HG03060 (cell line): ENCODE results near the gene SLC25A44.
"Not testable (repeated sequence)": the region's sequence is repeated elsewhere in the genome, so short reads cannot be mapped to it uniquely, and the experiment has no call there.

Experiments used
- ATAC-seq: cut with Tn5 transposase; IDR thresholded peaks from one replicate; pipeline ENCODE4 v1.9.1; 2021; ENCODE audit warnings: low read depth, moderate number of reproducible peaks; ENCODE audit not compliant: unreplicated experiment

SLC25A44 gene

GRCh38 chr1:156162430-156163037 lies 31.4 kb upstream of the SLC25A44 start:
- no peak for ATAC-seq

- ATAC-seq: no peak
Measured at GRCh38 chr1:156163712-156164111, 30.2 kb upstream of the SLC25A44 start.

- ATAC-seq: no peak
Measured at GRCh38 chr1:156164125-156164831, 29.6 kb upstream of the SLC25A44 start.

- ATAC-seq: no peak
Measured at GRCh38 chr1:156165083-156165482, 28.8 kb upstream of the SLC25A44 start.

DNA sequence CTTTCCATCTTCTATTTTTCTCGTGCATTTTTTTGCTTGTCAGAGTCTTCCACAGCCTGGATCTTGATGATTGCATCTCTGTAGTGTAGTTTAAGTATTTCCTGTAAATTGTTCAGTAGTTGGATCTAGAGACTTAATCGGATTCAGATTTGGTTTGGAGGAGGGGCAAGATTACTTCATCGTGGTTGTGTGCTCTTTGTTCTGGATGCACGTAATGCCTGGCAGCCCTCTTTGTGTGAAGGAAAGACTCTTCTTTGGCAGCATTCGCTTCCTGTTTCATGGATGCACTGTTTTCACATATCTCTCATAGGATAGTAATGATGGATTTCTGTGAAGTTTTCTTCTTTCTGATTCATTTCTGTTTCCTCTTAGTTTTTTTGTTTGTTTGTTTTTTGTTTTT lies 26.4 kb upstream of the SLC25A44 start:
- no peak for ATAC-seq

DNA sequence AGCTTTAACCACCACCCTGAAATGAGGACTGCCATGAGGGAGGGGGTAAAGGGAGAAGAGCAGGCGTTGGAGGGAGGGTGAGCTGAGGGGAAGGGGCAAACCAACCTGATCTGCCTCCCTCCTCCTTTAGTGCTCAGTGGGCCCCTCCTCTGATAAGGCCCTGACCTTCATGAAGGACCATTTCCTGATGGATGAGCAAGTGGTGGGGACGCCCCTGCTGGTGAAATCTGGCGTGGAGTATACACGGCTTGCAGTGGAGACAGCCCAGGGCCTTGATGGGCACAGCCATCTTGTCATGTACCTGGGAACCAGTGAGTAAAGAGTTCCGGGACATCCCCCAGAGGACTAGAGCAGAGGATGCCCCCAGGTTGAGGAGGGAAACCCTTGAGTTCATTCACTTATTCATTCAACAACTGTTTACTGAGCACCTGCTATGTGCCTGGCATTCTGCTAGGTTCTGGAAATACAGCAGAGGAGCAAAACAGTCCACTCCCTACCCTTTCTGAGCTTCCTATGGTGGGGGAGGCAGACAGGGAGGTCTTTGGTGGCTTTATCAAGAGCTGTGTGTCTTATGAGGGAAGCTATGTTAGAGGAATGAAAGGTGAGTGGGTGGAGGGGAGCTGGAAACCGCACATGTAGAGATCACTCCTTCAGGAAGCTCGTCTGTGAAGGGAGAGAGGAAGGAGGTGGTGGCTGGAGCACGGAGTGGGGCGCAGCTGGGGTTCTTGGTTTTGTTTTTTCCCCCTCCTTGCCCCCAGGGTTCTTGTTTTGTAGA lies 21.0 kb upstream of the SLC25A44 start:
- ATAC-seq: no peak

- ATAC-seq: no peak
Measured at GRCh38 chr1:156176610-156177210, 17.2 kb upstream of the SLC25A44 start.

GRCh38 chr1:156177919-156178654 lies 15.8 kb upstream of the SLC25A44 start:
- ATAC-seq: no peak

DNA sequence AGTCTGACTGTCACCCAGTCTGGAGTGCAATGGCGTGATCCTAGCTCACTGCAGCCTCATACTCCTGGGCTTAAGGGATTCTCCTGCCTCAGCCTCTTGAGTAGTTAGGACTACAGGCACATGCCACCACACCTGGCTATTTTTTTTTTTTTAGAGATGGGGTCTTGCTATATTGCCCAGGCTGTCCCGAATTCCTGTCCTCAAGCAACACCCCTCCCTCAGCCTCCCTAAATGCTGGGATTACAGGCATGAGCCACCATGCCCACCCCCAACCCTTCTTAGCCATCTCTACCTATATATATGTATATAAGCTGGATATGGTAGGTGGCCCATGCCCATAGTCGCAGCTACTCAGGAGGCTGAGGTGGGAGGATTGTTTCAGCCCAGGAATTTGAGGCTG lies 13.4 kb upstream of the SLC25A44 start:
- ATAC-seq: no peak

DNA sequence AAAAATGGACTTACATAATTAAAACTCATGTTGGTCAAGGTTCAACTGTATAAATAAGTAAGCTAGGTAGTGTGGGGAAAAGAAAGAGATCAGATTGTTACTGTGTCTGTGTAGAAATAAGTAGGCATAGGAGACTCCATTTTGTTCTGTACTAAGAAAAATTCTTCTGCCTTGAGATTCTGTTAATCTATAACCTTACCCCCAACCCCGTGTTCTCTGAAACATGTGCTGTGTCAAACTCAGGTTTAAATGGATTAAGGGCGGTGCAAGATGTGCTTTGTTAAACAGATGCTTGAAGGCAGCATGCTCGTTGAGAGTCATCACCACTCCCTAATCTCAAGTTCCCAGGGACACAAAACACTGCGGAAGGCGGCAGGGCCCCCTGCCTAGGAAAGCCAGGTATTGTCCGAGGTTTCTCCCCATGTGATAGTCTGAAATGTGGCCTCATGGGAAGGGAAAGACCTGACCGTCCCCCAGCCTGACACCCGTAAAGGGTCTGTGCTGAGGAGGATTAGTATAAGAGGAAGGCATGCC lies 12.4 kb upstream of the SLC25A44 start:
- not testable (repeated sequence) for ATAC-seq

DNA sequence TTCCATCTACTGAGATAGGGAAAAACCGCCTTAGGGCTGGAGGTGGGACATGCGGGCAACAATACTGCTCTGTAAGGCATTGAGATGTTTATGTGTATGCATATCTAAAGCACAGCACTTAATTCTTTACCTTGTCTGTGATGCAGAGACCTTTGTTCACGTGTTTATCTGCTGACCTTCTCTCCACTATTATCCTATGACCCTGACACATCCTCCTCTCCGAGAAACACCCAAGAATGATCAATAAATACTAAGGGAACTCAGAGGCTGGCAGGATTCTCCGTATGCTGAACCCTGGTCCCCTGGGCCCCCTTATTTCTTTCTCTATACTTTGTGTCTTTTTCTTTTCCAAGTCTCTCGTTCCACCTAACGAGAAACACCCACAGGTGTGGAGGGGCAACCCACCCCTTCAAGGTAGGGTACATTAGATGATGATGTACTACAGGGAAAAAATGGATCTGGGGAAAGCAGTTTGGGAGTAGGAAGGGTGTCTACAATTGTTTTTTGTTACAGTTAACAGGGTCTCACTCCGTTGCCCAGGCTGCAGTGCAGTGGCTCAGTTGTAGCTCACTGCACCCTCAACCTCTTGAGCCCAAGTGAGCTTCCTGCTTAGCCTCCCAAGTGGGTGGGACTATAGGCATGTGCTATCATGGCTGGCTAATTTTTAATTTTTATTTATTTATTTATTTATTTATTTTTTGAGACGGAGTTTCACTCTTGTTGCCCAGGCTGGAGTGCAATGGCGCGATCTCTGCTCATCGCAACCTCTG lies 11.7 kb upstream of the SLC25A44 start:
- ATAC-seq: not testable (repeated sequence)

DNA sequence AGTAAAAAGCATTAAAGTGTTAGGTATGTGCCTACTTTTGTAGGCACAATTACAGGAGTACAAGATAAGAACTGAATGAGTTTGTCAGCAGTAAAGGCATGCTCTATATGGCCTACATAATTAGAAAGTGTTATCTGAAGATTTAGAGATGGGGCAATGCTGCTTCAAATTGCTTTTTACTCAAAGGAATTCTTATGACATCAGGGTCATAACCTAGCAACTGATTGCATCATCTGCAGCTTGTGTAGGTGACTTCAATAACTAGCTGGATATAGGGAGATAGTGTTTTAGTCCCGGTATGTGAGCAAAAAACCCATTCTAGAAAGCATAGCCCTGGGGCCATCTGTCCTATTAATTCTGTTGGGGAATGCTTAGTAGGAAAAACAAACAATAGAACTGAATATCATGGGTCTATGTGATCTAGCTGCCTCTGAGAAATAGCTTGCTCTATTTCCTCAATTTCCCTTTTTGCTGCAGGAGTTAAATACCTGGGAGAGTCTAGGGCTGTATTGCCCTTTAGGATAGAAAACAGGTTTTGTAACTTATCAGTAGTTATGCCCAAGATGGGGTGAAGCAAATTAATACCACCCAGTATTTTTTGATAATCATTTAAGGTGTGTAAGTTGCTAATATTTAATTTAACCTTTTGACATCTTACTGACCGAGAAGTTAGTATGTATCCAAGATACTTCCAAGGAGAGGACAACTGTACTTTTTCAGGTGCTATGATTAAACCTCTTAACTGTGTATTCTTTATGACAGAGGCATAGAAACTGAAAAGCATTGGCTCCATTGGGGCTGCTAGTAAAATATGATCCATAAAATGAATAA lies 7.3 kb upstream of the SLC25A44 start:
- ATAC-seq: not testable (repeated sequence)

- not testable (repeated sequence) for ATAC-seq
Measured at GRCh38 chr1:156190265-156190664, 3.6 kb upstream of the SLC25A44 start.

DNA sequence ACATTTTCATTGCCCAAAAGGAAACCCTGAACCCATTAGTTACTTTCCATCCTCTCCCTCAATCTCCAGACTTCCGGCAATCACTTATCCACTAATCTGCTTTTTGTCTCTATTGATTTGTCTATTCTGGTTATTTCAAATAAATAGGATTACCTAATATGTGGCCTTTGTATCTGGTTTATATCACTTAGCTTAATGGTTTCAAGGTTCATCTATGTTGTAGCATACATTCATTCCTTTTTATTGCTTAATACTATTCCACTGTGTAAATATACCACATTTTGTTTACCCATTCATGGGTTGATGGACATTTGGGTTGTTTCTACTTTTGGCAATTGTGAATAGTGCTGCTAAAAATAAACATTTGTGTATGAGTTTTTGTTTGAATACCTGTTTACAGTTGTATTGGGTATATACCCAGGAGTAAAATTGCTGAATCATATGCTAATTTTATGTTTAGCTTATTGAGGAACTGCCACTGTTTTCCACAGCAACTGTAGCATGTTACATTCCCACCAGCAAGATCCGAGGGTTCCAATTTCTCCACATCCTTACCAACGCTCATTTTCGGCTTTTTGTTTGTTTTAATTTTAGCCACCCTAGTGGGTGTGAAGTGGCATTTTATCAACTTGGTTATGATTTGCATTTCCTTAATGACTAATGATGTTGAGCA lies 2.5 kb upstream of the SLC25A44 start:
- ATAC-seq: no peak

GRCh38 chr1:156193208-156193487 lies 756 bp upstream of the SLC25A44 start:
- ATAC-seq: no peak

GRCh38 chr1:156194300-156194652 lies 372 bp downstream of the SLC25A44 start:
- ATAC-seq: no peak

GRCh38 chr1:156195853-156196252 lies 1.9 kb downstream of the SLC25A44 start:
- ATAC-seq: no peak

GRCh38 chr1:156196445-156196844 lies 2.5 kb downstream of the SLC25A44 start:
- ATAC-seq: no peak
